Measurements from ENCODE around the gene CCDC69. TPM values are rescaled to one million over a fixed set of nuclear protein-coding genes. Genes with fewer than 3 reads are reported as not detected.
A peak's percentile ranks its signal among the peaks of the same experiment; 100 is the strongest.

The CCDC69 gene
- total RNA-seq, 6 experiments from 2014 or later, result 0.43 to 1.1 (median 0.71) TPM

GRCh38 chr5:151231359-151231758 is 7.5 kb upstream of the CCDC69 start:
- no peaks in the 10 kb centered on the region for H3K36me3 Mint-ChIP-seq (ENCODE audit: low read depth)
- no peak overlapping the region for H3K27ac Mint-ChIP-seq
- H3K27me3 Mint-ChIP-seq (ENCODE audit: insufficient read depth), result peaks cover 30% of the 10 kb centered on the region

GRCh38 chr5:151230048-151230680 is 6.3 kb upstream of the CCDC69 start:
- no peak for DNase-seq
- no peaks in the 10 kb centered on the region for H3K4me1 Mint-ChIP-seq (ENCODE audit: low read depth)
- H3K27me3 Mint-ChIP-seq (ENCODE audit: insufficient read depth), result peaks cover 25% of the 10 kb centered on the region
- TF ChIP-seq CTCF (IDR thresholded peaks at IDR 0.05), result no peak
- no peaks in the 10 kb centered on the region for H3K9me3 Mint-ChIP-seq
- H3K4me3 Mint-ChIP-seq, result no peak overlapping the region
- H3K36me3 Mint-ChIP-seq (ENCODE audit: low read depth), result no peaks in the 10 kb centered on the region
- H3K27ac Mint-ChIP-seq, result no peak overlapping the region

More at GRCh38 chr5:151231359-151231758, 7.5 kb upstream of the CCDC69 start:
- Mint-ChIP-seq H3K4me1 (ENCODE audit: low read depth) (no peaks in the 10 kb centered on the region), H3K4me3 (no peak overlapping the region), H3K9me3 (no peaks in the 10 kb centered on the region)
- no peak for TF ChIP-seq CTCF (IDR thresholded peaks at IDR 0.05)
- no peak for DNase-seq

GRCh38 chr5:151228986-151229385 is 5.1 kb upstream of the CCDC69 start:
- Mint-ChIP-seq H3K36me3 (ENCODE audit: low read depth) (no peaks in the 10 kb centered on the region), H3K4me1 (ENCODE audit: low read depth) (0 out of 2 replicates have a peak, but pooled peaks cover 5% of the 10 kb centered on the region), H3K4me3 (no peak overlapping the region), H3K27ac (no peak overlapping the region), H3K27me3 (ENCODE audit: insufficient read depth) (peaks cover 25% of the 10 kb centered on the region), H3K9me3 (no peaks in the 10 kb centered on the region)
- no peak for TF ChIP-seq CTCF (IDR thresholded peaks at IDR 0.05)
- DNase-seq, result no peak

GRCh38 chr5:151227918-151228447 is 4.1 kb upstream of the CCDC69 start:
- no peak for DNase-seq
- Mint-ChIP-seq H3K9me3 (no peaks in the 10 kb centered on the region), H3K36me3 (ENCODE audit: low read depth) (no peaks in the 10 kb centered on the region), H3K4me1 (ENCODE audit: low read depth) (0 out of 2 replicates have a peak, but pooled peaks cover 5% of the 10 kb centered on the region), H3K27ac (no peak overlapping the region), H3K27me3 (ENCODE audit: insufficient read depth) (peaks cover 23% of the 10 kb centered on the region), H3K4me3 (no peak overlapping the region)
- no peak for TF ChIP-seq CTCF (IDR thresholded peaks at IDR 0.05)

- 0 out of 2 replicates have a peak, but pooled peaks have one; percentile 8 for TF ChIP-seq CTCF (IDR thresholded peaks at IDR 0.05)
- peaks cover 10% of the 10 kb centered on the region; the same call in 1 of the 2 replicates for H3K27me3 Mint-ChIP-seq (ENCODE audit: insufficient read depth)
- H3K27ac Mint-ChIP-seq, result no peak overlapping the region
- peaks cover 13% of the 10 kb centered on the region for H3K4me1 Mint-ChIP-seq (ENCODE audit: low read depth)
- no peak for DNase-seq
- no peak overlapping the region for H3K4me3 Mint-ChIP-seq
- H3K9me3 Mint-ChIP-seq, result no peaks in the 10 kb centered on the region
- no peaks in the 10 kb centered on the region for H3K36me3 Mint-ChIP-seq (ENCODE audit: low read depth)
These were observed 1.6 kb upstream of the CCDC69 start for GRCh38 chr5:151225475-151225874.

Data from HFFc6 (cell line).